Activated naive CD8-positive, alpha-beta T cell (primary cell): Measurements from ENCODE around the gene GHRL.

Experiments
- H3K27ac Mint-ChIP-seq: one replicate; pipeline ENCODE4 v1.8.0; 2021; ENCODE audit warnings: mixed read lengths
- H3K27me3 Mint-ChIP-seq: one replicate; pipeline ENCODE4 v1.8.0; 2021; ENCODE audit warnings: mixed read lengths
- H3K36me3 Mint-ChIP-seq: one replicate; pipeline ENCODE4 v1.8.0; 2021; ENCODE audit warnings: mixed read lengths
- H3K4me1 Mint-ChIP-seq: one replicate; pipeline ENCODE4 v1.8.0; 2021; ENCODE audit warnings: low read depth, mixed read lengths
- H3K4me3 Mint-ChIP-seq: one replicate; pipeline ENCODE4 v1.8.0; 2021; ENCODE audit warnings: mild to moderate bottlenecking, mixed read lengths
- H3K9me3 Mint-ChIP-seq: one replicate; pipeline ENCODE4 v1.8.0; 2021; ENCODE audit warnings: low read depth, mixed read lengths

Gene GHRL, protein sequence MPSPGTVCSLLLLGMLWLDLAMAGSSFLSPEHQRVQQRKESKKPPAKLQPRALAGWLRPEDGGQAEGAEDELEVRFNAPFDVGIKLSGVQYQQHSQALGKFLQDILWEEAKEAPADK

DNA sequence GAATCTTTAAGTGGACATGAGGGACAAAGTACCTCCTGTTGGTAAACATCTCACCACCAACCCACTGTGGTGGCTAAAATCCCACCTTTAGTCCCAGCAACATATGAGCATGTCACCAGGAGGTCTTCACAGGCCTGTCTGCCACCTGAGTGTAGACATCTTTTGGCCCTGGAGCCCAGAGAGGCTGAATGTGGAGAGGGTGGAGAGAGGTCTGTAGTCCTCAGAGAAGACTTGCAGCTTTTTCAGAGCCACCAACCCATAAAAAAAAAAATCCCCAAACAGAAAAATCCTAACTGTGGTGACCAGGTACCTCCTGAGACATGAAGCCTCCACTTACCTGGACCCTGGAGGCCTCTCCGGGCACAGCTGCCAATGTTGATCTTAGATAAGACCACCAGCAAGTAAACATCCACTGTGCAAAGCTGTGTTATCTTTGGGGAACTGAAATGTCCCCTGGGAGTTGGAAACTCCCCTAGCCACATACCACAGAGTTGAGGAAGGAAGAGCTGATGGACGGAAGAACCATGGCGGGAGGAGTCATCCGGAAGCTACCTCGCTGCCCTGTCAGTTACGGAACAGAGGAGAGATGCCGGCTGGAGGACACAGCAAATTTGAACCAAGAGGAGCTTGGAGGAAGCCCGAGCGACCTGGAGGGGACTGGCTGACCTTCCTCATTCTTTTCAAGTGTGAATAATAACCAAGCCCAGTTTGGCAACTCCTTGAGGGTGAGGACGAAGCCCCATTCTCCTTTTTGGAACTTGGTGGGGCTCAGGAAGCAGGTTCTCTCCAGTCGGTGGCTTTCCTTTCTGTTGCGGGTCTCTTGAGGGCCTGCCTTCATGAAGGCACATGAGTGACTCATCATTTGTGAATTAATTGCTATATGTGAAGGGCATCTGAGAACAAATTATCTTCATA is at the start of gene GHRL:
Gene GHRL (minus strand): TSS at position 443 of the 915 bp plus-strand sequence. CDS start 2,767 bp downstream, outside the sequence.
- peaks cover 5% of the 10 kb centered on the region for H3K4me1 Mint-ChIP-seq
- no peaks in the 10 kb centered on the region for H3K9me3 Mint-ChIP-seq
- no peaks in the 10 kb centered on the region for H3K27me3 Mint-ChIP-seq
- H3K4me3 Mint-ChIP-seq, result no peak within 1 kb of the TSS
- peak within 1 kb of the TSS; percentile 68 for H3K27ac Mint-ChIP-seq
- peaks cover 6% of the 10 kb centered on the region for H3K36me3 Mint-ChIP-seq

DNA sequence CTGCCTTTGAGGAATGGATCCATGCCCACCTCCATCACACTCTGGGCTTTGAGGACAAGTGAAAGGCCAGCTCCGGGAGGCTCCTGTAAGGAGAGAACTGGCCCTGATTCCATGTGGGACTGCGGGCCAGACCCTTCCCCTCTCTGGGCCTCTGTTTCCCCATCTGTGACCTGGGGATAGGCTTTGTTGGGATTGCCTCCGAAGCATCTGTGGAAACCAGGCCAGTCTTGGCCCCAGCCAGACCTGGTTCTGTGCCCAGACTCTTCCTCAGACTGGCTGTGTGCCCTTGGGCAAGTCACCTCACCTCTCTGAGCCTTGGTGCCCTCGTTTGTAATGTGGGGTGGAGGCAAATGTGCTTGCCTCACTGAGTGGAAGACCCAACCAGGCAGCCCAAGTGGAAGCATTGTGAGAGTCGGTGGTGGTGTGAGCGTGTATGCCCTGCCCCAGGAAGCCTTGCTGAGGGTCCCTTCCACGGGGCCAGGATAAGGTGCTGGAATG is 49.2 kb upstream of the GHRL start:
- no peak overlapping the region for H3K4me3 Mint-ChIP-seq
- H3K4me1 Mint-ChIP-seq, result no peaks in the 10 kb centered on the region
- H3K36me3 Mint-ChIP-seq, result no peaks in the 10 kb centered on the region
- H3K27ac Mint-ChIP-seq, result no peak overlapping the region
- H3K27me3 Mint-ChIP-seq, result no peaks in the 10 kb centered on the region
- H3K9me3 Mint-ChIP-seq, result no peaks in the 10 kb centered on the region

DNA sequence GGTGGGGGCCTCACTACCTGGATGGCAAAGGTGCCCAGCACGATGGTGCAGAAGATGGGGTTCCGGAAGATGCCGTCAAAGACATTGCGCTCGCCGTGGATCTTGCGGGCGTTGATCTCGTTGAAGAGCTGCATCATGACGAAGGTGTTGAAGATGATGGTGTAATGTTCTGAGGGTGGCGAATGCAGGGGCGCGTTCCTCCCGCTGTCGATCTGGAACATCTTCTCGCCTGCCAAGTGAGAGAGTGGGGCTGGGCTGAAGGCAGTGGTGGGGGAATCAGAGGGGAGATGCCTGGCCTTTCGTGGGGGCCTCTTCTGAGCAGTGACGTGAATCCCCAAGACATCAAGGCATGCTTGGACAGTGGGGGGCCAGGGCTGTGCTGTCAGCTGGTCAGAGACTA is 47.7 kb upstream of the GHRL start:
- Mint-ChIP-seq H3K9me3 (no peaks in the 10 kb centered on the region), H3K4me1 (no peaks in the 10 kb centered on the region), H3K27me3 (no peaks in the 10 kb centered on the region), H3K36me3 (no peaks in the 10 kb centered on the region), H3K4me3 (no peak overlapping the region), H3K27ac (no peak overlapping the region)

DNA sequence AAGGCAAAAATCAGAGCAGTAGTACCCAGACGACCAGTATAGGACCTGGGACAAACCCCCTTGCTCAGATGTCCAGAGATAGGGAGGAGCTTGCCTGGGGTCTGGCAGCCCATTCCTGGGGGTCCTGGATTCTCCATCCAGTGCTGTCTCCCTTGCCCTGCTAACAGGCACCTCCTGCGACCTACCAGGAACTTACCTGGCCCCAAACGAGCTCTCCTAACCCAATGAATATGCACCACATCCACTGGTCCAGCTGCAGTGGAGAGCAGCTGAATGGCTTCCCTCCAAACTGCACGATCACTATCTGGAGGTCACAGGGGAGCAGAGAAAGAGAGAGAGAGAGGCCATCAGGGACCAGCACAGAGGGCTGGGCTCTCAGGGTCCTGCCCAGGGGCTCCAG is 47.3 kb upstream of the GHRL start:
- Mint-ChIP-seq H3K36me3 (no peaks in the 10 kb centered on the region), H3K4me3 (no peak overlapping the region), H3K9me3 (no peaks in the 10 kb centered on the region), H3K27ac (no peak overlapping the region), H3K4me1 (peaks cover 2% of the 10 kb centered on the region), H3K27me3 (no peaks in the 10 kb centered on the region)

DNA sequence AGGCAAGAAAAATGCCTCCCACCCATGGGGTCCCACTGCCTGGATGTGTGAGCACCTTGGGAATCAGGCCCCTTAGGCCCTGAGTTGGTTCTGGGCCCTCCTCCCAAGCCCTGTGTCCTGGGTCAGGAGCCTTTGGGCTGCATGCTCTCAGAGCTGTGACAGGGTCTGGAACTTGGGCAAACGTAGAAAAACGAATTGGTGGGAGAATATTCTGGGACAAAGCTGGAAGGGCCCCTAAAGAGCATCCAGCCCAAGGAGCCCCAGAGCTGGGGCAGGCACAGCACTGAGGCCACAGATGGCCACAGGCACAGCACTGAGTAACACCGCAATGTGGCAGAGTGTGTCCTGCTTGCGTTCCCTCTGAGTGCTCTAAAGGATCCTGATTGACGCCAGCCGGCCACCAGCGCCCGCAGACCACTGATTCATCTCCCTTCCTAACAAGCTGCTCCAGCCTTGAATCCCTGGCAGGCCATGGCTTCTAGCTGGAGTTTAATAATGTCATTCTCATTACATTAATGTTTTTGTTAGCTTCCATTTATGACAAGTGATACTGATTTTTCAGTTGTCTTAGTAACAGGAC is 46.7 kb upstream of the GHRL start:
- Mint-ChIP-seq H3K36me3 (no peaks in the 10 kb centered on the region), H3K27ac (no peak overlapping the region), H3K27me3 (no peaks in the 10 kb centered on the region)

DNA sequence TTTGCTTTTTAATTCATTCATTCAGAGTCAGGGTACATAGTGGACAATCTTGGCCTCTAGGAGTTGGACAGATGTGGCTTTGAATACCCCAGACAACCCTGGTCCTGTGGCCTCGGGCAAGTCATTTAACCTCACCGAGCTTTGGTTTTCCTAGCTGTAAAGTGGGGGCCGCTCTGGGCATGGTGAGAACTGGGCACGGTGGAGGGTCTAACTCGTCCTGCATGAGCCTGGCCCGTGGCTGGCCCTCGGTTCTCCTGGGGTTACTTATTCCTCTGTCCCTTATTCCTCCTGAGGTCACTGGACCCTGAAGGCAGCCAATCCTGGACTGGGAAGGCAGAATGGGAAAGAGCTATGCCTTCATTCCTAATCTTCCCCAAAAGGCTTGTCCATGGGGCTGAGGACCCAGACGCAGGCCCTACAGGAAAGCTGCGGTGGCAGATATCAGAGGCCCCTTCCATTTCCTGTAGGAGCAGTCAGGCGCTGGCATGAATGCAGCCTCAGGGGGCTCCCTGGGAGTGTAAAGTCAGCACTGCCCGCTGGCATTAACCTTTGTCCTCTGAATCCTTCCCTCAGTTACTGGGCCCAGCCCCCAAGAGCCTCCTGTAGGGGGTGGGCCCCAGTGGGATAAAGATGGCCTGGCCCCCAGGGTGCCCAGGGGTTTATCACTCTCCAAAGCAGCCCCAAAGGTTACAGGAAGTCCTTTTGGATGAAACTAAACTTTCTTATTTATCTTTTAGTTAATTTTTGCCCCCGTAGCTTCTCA is 46.0 kb upstream of the GHRL start:
- no peaks in the 10 kb centered on the region for H3K36me3 Mint-ChIP-seq
- no peaks in the 10 kb centered on the region for H3K27me3 Mint-ChIP-seq
- H3K4me3 Mint-ChIP-seq, result no peak overlapping the region
- H3K4me1 Mint-ChIP-seq, result peaks cover 5% of the 10 kb centered on the region
- no peak overlapping the region for H3K27ac Mint-ChIP-seq
- H3K9me3 Mint-ChIP-seq, result no peaks in the 10 kb centered on the region

More for the DNA sequence above, 46.7 kb upstream of the GHRL start:
- peaks cover 5% of the 10 kb centered on the region for H3K4me1 Mint-ChIP-seq
- H3K9me3 Mint-ChIP-seq, result no peaks in the 10 kb centered on the region
- no peak overlapping the region for H3K4me3 Mint-ChIP-seq

DNA sequence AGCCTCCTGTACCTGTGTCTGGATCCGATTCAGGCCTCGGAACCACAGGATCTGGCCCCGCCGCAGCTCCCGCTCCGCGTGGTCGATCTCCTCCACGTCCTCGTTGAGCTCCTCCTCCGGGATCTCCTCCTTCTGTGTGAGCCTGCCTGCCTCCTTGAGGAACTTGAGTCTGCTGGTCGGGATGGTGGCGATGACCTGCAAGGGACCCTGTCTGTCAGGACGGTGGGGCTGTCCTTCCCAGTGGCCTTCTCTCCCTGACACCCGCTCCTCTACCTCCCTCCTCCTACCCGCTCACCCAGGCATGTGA is 45.4 kb upstream of the GHRL start:
- Mint-ChIP-seq H3K27ac (no peak overlapping the region), H3K36me3 (no peaks in the 10 kb centered on the region), H3K4me3 (no peak overlapping the region), H3K27me3 (no peaks in the 10 kb centered on the region), H3K9me3 (no peaks in the 10 kb centered on the region), H3K4me1 (peaks cover 8% of the 10 kb centered on the region)

DNA sequence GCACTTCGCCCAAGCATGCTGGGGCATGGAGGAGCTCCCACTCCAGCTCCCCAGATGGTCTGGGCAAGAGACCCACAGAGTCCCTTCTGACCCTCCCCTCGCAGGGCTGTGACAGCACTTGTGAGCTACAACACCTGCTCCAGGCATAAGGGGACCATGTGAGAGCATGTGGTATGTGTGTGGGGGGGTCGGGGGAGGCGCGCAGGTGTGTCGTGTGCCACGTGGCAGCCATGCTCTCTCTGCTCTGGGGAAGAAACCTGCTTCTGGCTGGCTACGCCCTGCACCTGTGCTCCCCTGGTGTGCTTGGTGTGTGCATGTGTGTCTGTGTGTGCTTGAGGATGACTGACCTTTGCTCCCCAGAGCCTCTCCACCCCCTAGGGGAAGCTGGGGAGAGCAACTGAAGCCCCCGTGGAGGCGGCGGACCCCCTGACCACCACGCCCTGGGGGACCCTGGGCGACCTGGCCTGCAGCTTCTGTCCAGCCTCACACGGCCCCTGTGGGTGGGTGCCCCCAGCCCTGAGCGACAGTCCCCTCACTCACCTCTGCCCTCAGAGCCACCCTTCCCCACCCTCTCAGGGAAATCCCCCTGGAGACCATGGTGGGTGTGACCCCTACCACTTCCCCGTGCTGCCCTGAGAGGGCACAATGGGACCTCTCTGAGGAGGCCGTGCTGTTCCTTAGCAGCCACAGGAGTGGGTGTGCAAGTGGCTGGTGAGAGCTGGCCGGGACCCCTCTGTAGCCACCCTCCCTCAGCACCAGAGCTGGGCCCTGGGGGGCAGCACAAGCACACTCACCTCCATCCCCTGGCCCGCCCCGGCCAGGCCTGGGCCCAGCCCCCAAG is 44.8 kb upstream of the GHRL start:
- Mint-ChIP-seq H3K9me3 (no peaks in the 10 kb centered on the region), H3K4me3 (no peak overlapping the region), H3K27me3 (no peaks in the 10 kb centered on the region), H3K36me3 (no peaks in the 10 kb centered on the region), H3K27ac (no peak overlapping the region), H3K4me1 (peaks cover 10% of the 10 kb centered on the region)

DNA sequence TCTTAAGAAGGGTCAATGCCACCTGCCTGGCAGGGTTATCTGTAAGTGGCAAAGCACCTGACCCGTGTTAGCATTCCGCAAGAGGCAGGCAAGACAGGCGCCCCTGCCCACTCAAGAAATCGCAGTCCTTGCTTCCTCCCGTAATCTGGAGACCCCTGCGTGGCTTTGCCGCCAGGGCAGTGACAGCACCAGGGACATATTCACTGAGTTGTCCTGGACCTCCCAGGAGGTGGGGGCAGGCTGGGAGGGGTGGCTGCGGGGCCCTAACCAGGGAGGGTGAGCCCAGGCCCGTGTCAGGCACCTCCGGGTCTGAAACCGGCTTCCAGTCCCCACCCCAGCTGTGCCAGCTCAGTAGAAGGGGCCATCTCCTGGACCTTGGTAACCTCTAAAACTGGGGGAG is 44.0 kb upstream of the GHRL start:
- no peaks in the 10 kb centered on the region for H3K27me3 Mint-ChIP-seq
- H3K27ac Mint-ChIP-seq, result no peak overlapping the region
- peaks cover 14% of the 10 kb centered on the region for H3K4me1 Mint-ChIP-seq
- no peaks in the 10 kb centered on the region for H3K9me3 Mint-ChIP-seq
- H3K36me3 Mint-ChIP-seq, result no peaks in the 10 kb centered on the region
- H3K4me3 Mint-ChIP-seq, result no peak overlapping the region

DNA sequence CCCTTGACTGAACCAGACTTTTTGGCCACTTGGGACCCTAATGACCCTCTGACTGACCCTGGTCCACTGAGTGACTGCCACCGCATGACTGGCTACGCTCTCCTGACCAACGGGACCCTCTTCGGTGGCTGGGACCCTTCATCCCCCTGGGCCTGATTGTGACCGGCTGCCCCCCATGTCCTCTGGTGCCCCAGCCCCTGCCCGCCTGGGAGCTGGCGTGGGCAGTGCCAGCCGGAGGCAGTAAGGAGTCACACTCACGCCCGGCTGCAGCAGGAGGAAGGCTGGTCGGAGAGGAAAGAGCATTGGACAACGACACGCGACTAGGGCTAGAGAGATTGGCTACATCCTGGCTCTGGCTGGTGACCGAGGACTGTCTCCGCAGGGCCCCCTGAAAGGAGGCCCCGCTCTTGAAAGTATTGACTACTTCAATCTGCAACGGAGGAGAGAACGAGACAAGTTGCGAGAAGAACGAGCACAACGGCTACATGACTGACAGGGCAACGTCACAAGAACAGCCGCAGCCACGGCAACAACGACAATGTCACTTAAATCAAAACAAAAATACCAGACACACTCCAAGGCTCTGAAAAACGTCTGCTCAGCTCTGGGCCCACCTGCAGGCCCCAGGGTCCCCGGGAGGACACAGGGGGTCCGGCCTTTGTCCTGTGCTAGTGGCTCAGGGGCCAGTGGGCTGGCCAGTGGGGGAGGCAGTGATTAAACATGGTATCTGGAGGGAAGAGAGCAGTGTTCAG is 43.3 kb upstream of the GHRL start:
- Mint-ChIP-seq H3K27me3 (no peaks in the 10 kb centered on the region), H3K4me1 (peaks cover 14% of the 10 kb centered on the region), H3K9me3 (no peaks in the 10 kb centered on the region), H3K27ac (no peak overlapping the region), H3K4me3 (no peak overlapping the region), H3K36me3 (no peaks in the 10 kb centered on the region)

DNA sequence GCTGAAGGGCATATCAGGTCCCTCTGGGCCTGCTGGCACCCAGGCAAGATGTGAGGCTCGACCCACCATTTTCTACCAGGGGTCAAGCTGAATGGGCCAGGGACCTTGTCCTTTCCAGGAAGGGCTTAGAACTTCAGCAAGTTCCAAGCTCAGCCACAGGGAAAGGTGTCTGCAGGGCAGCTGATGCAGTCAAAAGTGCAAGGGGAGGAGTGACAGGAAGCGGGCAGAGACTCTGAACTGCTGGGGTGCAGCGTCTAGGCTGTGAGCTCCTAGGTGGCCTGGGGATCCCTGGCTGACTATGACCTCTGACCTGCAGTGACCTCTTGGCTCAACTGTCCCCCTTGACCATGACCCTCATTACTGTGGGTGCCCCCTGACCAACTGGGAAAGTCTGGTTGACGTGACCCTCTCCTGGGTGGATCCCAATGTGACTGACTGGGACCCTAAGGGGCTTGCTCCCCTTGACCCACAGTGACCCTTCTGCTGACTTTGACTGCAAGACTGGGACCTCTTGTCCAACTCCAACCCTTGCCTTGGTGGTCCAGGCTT is 42.5 kb upstream of the GHRL start:
- no peak overlapping the region for H3K4me3 Mint-ChIP-seq

DNA sequence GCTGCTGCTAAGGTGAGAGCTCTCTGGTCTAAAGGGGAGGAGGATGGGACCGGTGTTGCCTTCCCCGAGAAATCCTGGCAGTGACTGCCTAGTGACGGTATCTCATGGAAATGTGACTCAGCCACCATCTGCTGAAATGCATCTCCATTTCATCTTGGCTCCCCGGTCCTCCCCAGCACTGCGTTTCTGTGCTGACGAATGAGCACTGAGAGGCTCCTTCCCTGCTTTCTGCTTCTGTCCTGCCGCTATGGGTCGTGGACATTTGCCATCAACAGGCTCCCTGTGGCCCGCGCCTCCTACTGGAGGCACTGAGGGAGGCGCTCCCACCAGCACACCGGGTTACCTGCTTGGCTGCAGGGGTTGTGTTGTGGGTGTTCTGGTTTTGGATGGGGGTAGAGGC is 41.7 kb upstream of the GHRL start:
- Mint-ChIP-seq H3K36me3 (no peaks in the 10 kb centered on the region), H3K4me1 (peaks cover 14% of the 10 kb centered on the region), H3K4me3 (no peak overlapping the region), H3K27ac (no peak overlapping the region), H3K9me3 (no peaks in the 10 kb centered on the region), H3K27me3 (peaks cover under 1% of the 10 kb centered on the region)

More for the DNA sequence above, 42.5 kb upstream of the GHRL start:
- Mint-ChIP-seq H3K36me3 (no peaks in the 10 kb centered on the region), H3K27ac (no peak overlapping the region), H3K4me1 (peaks cover 14% of the 10 kb centered on the region), H3K27me3 (no peaks in the 10 kb centered on the region), H3K9me3 (no peaks in the 10 kb centered on the region)

DNA sequence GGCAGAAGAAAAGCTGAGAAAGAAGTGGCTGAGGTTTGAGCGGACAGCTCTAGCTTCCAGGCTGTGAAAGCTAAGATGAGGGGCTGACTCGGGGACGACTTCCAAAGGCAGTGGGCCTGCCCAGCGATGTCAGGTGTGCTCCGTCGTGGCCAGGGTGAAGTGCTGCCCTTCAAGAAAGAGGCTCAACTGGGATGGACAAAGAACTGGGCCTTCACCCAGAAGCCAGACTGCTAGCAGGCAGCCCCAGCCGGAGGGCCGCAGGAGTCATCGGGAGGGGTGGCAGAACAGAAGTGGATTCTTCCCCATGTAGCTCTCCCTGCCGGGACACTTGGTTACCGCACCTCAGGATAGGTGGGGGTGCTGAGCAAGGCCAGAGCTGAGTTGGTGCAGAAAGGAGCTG is 41.3 kb upstream of the GHRL start:
- peaks cover 14% of the 10 kb centered on the region for H3K4me1 Mint-ChIP-seq
- peaks cover 5% of the 10 kb centered on the region for H3K27me3 Mint-ChIP-seq
- H3K27ac Mint-ChIP-seq, result no peak overlapping the region
- H3K9me3 Mint-ChIP-seq, result no peaks in the 10 kb centered on the region
- H3K36me3 Mint-ChIP-seq, result no peaks in the 10 kb centered on the region
- no peak overlapping the region for H3K4me3 Mint-ChIP-seq

DNA sequence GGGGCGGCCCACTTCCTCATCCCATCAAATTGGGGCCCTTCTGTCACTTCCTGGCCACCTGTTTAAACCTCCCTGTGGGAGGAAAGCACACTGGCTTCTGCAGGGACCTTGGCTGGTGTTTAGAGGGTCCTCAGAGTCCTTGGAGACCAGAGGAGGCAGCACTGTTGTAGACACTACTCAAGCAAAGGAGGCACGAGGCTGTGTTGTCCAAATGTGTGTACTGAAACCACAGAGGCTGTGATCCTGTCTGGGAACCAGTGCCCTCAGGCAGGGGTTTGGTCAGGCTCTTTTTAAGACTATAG is 40.6 kb upstream of the GHRL start:
- Mint-ChIP-seq H3K27ac (no peak overlapping the region), H3K4me1 (peaks cover 14% of the 10 kb centered on the region), H3K9me3 (no peaks in the 10 kb centered on the region), H3K27me3 (peaks cover 7% of the 10 kb centered on the region), H3K4me3 (no peak overlapping the region), H3K36me3 (no peaks in the 10 kb centered on the region)
